Upper lobe of right lung (tissue), 1 donor: ENCODE measurements around the gene GHR. TPM values are rescaled to one million over a fixed set of nuclear protein-coding genes. Genes with fewer than 3 reads are reported as not detected.

Experiments used
- ATAC-seq: fragments of 200-7000 bp; cut with Tn5 transposase; one replicate; pipeline ENCODE4 v1.9.1; 2020; ENCODE audit warnings: mild to moderate bottlenecking, moderate library complexity
- DNase-seq: peaks from one replicate; pipeline ENCODE4 v3.0.0-alpha.2; 2020
- H3K27ac ChIP-seq: fragments of 200-600 bp; one replicate; pipeline ENCODE4 v1.8.0; 2022
- H3K27me3 ChIP-seq: fragments of 200-600 bp; one replicate; pipeline ENCODE4 v1.8.0; 2022; ENCODE audit warnings: mild to moderate bottlenecking
- H3K36me3 ChIP-seq: fragments of 200-600 bp; one replicate; pipeline ENCODE4 v1.8.0; 2022
- H3K4me1 ChIP-seq: fragments of 200-600 bp; one replicate; pipeline ENCODE4 v1.8.0; 2022
- H3K4me3 ChIP-seq: fragments of 200-600 bp; one replicate; pipeline ENCODE4 v1.8.0; 2022; ENCODE audit warnings: mild to moderate bottlenecking
- H3K9me3 ChIP-seq: fragments of 200-600 bp; one replicate; pipeline ENCODE4 v1.8.0; 2022
- intact Hi-C: fragments of 100-400 bp; cut with DNase I; formaldehyde crosslinking; loops from one replicate; pipeline ENCODE4 v1.11.0; 2022
- total RNA-seq: library from RNA; stranded (reverse); fragmentation: NEBNext Ultra II Directional; extraction: Animal tissue kit (Norgen Biotek cat#: 25700); gene quantifications from one replicate; pipeline ENCODE4 v1.2.1, GENCODE V29; 2021
- TF ChIP-seq, protein P1 (sequence below): fragments of 200-600 bp; IDR thresholded peaks from one replicate; pipeline ENCODE4 v1.8.0; 2022; ENCODE audit warnings: antibody characterized with exemption
- donor health status: DM: no; HTN: yes; CAD: no; lungs with severe emphysema.

Gene GHR
- total RNA-seq, 1 donor from 2014 or later, result 6.6 TPM

DNA sequence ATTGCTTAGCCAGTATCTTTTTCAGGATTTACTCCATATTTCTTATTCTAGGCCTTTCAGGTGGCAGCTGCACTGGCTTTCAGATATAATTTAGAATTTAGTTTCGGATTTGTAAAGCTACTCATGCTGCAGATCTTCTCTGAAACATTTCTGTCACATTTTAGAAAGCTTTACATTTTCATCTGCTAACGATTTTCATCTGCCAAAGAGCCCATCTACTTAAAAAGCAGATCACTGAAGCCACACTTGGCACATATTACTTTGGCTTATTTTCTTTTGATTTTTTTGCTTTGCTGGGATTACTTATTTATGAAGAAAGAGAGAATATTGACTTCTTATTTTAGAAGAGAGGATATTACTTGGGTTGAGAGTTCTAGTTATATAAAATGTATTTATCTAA lies 98.2 kb downstream of the GHR start:
- H3K4me1 ChIP-seq, result no peaks in the 10 kb centered on the region
- DNase-seq (no peak), ATAC-seq (no peak)
- no peaks in the 10 kb centered on the region for H3K9me3 ChIP-seq
- no peak overlapping the region for H3K27ac ChIP-seq
- intact Hi-C loops, result no loop called here
- TF ChIP-seq, protein P1, sequence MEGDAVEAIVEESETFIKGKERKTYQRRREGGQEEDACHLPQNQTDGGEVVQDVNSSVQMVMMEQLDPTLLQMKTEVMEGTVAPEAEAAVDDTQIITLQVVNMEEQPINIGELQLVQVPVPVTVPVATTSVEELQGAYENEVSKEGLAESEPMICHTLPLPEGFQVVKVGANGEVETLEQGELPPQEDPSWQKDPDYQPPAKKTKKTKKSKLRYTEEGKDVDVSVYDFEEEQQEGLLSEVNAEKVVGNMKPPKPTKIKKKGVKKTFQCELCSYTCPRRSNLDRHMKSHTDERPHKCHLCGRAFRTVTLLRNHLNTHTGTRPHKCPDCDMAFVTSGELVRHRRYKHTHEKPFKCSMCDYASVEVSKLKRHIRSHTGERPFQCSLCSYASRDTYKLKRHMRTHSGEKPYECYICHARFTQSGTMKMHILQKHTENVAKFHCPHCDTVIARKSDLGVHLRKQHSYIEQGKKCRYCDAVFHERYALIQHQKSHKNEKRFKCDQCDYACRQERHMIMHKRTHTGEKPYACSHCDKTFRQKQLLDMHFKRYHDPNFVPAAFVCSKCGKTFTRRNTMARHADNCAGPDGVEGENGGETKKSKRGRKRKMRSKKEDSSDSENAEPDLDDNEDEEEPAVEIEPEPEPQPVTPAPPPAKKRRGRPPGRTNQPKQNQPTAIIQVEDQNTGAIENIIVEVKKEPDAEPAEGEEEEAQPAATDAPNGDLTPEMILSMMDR, result no peak
- H3K36me3 ChIP-seq, result no peaks in the 10 kb centered on the region
- H3K27me3 ChIP-seq, result no peaks in the 10 kb centered on the region
- H3K4me3 ChIP-seq, result no peak overlapping the region

DNA sequence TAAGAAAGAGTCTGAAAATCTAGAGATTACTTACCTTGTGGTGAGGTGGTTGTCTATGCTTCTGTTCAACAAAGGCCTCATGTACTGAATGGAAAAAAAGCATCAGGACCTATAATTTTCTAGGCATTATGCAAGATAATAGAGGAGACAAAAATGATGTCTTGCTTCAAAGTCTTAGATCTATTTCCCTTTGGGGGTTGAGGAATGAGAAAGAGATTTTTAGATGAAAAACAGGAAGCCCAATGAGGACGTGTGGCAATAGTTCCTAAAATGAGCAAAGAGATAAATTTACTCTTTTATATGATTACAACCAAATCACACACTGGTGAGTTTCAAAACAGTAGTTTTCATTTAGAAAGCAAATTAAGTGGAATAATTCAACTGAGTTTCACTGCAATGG lies 99.5 kb downstream of the GHR start:
- H3K4me1 ChIP-seq, result no peaks in the 10 kb centered on the region
- no peaks in the 10 kb centered on the region for H3K36me3 ChIP-seq
- H3K4me3 ChIP-seq, result no peak overlapping the region
- H3K9me3 ChIP-seq, result no peaks in the 10 kb centered on the region
- TF ChIP-seq, protein P1, result no peak
- no peak overlapping the region for H3K27ac ChIP-seq
- ATAC-seq (no peak), DNase-seq (no peak)
- no peaks in the 10 kb centered on the region for H3K27me3 ChIP-seq
- intact Hi-C loops, result no loop called here

DNA sequence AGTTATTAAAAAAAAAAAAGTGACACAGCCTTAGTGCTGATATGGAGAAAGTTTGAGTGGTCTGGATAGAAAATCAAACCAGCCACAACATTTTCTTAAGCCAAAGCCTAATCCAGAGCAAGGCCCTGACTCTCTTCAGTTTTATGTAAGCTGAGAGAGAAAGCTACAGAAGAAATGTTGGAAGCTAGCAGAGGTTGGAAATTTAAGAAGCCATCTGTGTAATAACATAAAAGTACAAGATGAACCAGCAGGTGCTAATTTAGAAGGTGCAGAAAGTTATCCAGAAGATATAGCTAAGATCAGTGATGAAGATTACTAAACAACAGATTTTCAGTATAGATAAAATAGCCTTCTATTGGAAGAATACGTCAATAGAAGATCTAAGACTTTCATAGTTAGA lies 102.9 kb downstream of the GHR start:
- Histone ChIP-seq H3K4me3 (no peak overlapping the region), H3K36me3 (no peaks in the 10 kb centered on the region), H3K4me1 (no peaks in the 10 kb centered on the region), H3K9me3 (no peaks in the 10 kb centered on the region), H3K27me3 (no peaks in the 10 kb centered on the region), H3K27ac (no peak overlapping the region)
- TF ChIP-seq, protein P1, result no peak
- no peak for DNase-seq
- intact Hi-C loops, result no loop called here
- ATAC-seq, result no peak

DNA sequence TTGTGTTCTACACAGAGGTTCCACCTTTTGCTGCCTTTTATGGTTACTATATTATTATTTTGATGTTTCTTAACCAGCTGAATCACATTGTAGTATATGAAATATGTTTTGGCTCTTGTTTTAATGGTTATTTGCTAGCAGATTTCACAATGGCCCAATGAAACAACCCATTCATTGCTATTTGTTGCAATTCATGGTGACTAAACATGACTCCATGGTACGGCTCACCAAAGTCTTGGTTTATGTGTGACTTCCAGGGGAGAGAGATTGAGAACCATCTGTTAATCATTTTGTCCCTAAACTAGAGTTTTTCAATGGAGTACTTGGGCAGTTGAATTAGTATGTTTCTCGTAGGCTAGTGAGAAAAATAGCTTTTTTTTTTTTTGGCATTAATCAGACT lies 108.4 kb downstream of the GHR start:
- H3K9me3 ChIP-seq, result no peaks in the 10 kb centered on the region
- H3K4me3 ChIP-seq, result no peak overlapping the region
- ATAC-seq (no peak), DNase-seq (no peak)
- H3K27me3 ChIP-seq, result no peaks in the 10 kb centered on the region
- no peaks in the 10 kb centered on the region for H3K36me3 ChIP-seq
- H3K4me1 ChIP-seq, result no peaks in the 10 kb centered on the region
- intact Hi-C loops, result no loop called here
- H3K27ac ChIP-seq, result no peak overlapping the region
- TF ChIP-seq, protein P1, result no peak

DNA sequence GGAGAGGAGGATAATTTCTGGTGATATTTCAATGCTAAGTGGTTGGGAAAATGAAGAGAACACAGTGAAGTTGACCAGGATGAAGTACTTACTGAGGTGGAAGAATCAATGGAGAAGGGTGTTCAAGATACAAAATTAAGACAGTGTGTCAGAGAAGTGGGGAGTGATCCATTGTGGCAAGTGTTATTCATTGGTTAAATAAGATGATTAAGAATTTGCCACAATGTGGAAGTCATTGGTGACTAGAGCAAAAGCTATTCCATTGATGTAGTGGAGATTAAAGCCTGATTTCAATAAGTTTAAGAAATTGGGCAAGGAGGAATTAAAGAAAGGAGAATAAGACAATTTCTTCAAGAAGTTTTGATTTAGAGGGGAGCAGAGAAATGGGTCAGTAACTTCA lies 118.9 kb downstream of the GHR start:
- intact Hi-C loops, result no loop called here
- Histone ChIP-seq H3K4me3 (no peak overlapping the region), H3K27me3 (no peaks in the 10 kb centered on the region), H3K27ac (no peak overlapping the region), H3K4me1 (no peaks in the 10 kb centered on the region), H3K36me3 (no peaks in the 10 kb centered on the region), H3K9me3 (no peaks in the 10 kb centered on the region)
- TF ChIP-seq, protein P1, result no peak
- DNase-seq (no peak), ATAC-seq (no peak)

DNA sequence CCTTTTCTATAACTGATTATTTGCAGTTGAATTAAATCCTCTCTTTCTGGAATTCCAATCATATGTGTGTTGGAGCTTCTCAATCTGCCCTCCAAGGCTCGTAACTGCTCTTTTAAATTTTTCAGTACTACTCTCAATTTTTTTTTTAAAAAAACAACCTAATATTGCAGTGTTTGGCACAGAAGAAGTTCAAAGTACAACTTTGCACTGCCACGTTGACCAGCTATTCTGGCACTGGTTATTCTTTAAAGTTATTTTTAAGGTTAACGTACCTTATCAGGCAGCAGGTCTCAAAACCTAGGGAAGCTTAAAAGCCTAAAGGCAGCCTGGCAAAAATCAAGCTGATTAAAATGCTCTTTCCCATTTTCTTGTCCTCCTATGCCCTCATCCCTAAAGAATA lies 120.5 kb downstream of the GHR start:
- no peaks in the 10 kb centered on the region for H3K4me1 ChIP-seq
- ATAC-seq, result no peak
- no peaks in the 10 kb centered on the region for H3K27me3 ChIP-seq
- no peaks in the 10 kb centered on the region for H3K9me3 ChIP-seq
- DNase-seq, result no peak
- no peak overlapping the region for H3K27ac ChIP-seq
- no peak overlapping the region for H3K4me3 ChIP-seq
- H3K36me3 ChIP-seq, result no peaks in the 10 kb centered on the region
- intact Hi-C loops, result no loop called here
- TF ChIP-seq, protein P1, result no peak
